Stimulated activated CD4-positive, alpha-beta T cell treated with anti-CD3 and anti-CD28 coated beads, Interleukin-12 subunit alpha, Interleukin-12 subunit beta, amount 100 ng/mL, for 24 hours (primary cell): ENCODE measurements around the gene HTR6.

Source experiments
- DNase-seq, 2 experiments: peaks; one replicate each; pipeline ENCODE4 v3.0.0-alpha.2; 2020; ENCODE audit warnings: low read depth in 2 of 2

HTR6 gene

GRCh38 chr1:19656780-19657466, 7.8 kb upstream of the HTR6 start:
- DNase-seq, result no peak

- DNase-seq, result no peak
Observed at GRCh38 chr1:19657511-19657910, 7.2 kb upstream of the HTR6 start.

- no peak for DNase-seq
Observed at GRCh38 chr1:19658186-19658585, 6.5 kb upstream of the HTR6 start.

GRCh38 chr1:19661721-19662228, 2.9 kb upstream of the HTR6 start:
- DNase-seq, result no peak

GRCh38 chr1:19662313-19662712, 2.4 kb upstream of the HTR6 start:
- no peak for DNase-seq

GRCh38 chr1:19665186-19665495, 466 bp downstream of the HTR6 start:
- DNase-seq, result no peak

- DNase-seq, result no peak
Observed at GRCh38 chr1:19665496-19666465, 1.1 kb downstream of the HTR6 start.

GRCh38 chr1:19668888-19669287, 4.2 kb downstream of the HTR6 start:
- no peak for DNase-seq

GRCh38 chr1:19670787-19671186, 6.1 kb downstream of the HTR6 start:
- no peak for DNase-seq

GRCh38 chr1:19672237-19672636, 7.6 kb downstream of the HTR6 start:
- no peak for DNase-seq

- DNase-seq, result no peak
Observed at GRCh38 chr1:19675797-19676196, 11.1 kb downstream of the HTR6 start.

GRCh38 chr1:19676438-19676922, 11.8 kb downstream of the HTR6 start:
- no peak for DNase-seq

GRCh38 chr1:19678493-19678892, 13.8 kb downstream of the HTR6 start:
- no peak for DNase-seq

- no peak for DNase-seq
Observed at GRCh38 chr1:19678931-19679453, 14.3 kb downstream of the HTR6 start.

- DNase-seq, result no peak
Observed at GRCh38 chr1:19679691-19680090, 15.0 kb downstream of the HTR6 start.

GRCh38 chr1:19680644-19681043, 16.0 kb downstream of the HTR6 start:
- no peak for DNase-seq

GRCh38 chr1:19682257-19682656, 17.6 kb downstream of the HTR6 start:
- DNase-seq, result no peak

- DNase-seq, result no peak
Observed at GRCh38 chr1:19682901-19683300, 18.2 kb downstream of the HTR6 start.

GRCh38 chr1:19683351-19683750, 18.7 kb downstream of the HTR6 start:
- no peak for DNase-seq

GRCh38 chr1:19684677-19685076, 20.0 kb downstream of the HTR6 start:
- DNase-seq, result no peak

- DNase-seq, result no peak
Observed at GRCh38 chr1:19685994-19686393, 21.3 kb downstream of the HTR6 start.

- no peak for DNase-seq
Observed at GRCh38 chr1:19687414-19687813, 22.7 kb downstream of the HTR6 start.
